IMR-90 (cell line): Measurements from ENCODE around the gene CDX2. TPM values are rescaled to one million over a fixed set of nuclear protein-coding genes. Genes with fewer than 3 reads are reported as not detected.

Experiments used
- ATAC-seq: fragments of 200-7000 bp; cut with Tn5 transposase; 2 replicates; pipeline ENCODE4 v1.9.1; 2020; ENCODE audit warnings: low read depth, mild to moderate bottlenecking, moderate library complexity
- BruUV-seq: library from RNA; stranded (reverse); fragments of 400-500 nt; replicated peaks from 2 replicates; lab custom pipeline; 2021; lab: Mats Ljungman, UMichigan
- CTCF ChIA-PET: fragments of 300-600 bp; formaldehyde crosslinking; extraction: SDS; loops from one replicate; lab custom pipeline; 2021; ENCODE audit warnings: antibody characterized with exemption; lab: Yijun Ruan, JAX
- POLR2A ChIA-PET: fragments of 300-600 bp; sonication (Branson Sonifier 250); formaldehyde crosslinking; loops from one replicate; lab custom pipeline; 2022; ENCODE audit warnings: antibody characterized with exemption; ENCODE audit not compliant: unreplicated experiment; lab: Charles Lee
- DNase-seq: peaks from one replicate; pipeline ENCODE4 v3.0.0; 2013
- H2AFZ ChIP-seq: replicated peaks from 2 replicates; pipeline ENCODE3; 2013; ENCODE audit warnings: low read length, mild to moderate bottlenecking; ENCODE audit not compliant: poor library complexity
- H2AK5ac ChIP-seq: 2 replicates; pipeline ENCODE4 v1.6.1; 2013; ENCODE audit warnings: low read depth, low read length, inconsistent platforms
- H2AK9ac ChIP-seq: replicated peaks from 2 replicates; pipeline ENCODE3; 2013; ENCODE audit warnings: mild to moderate bottlenecking, low read depth, low read length, moderate library complexity; ENCODE audit not compliant: poor library complexity
- H2BK120ac ChIP-seq: 2 replicates; pipeline ENCODE4 v1.6.1; 2013; ENCODE audit warnings: low read depth, low read length, inconsistent platforms
- H2BK15ac ChIP-seq: 3 replicates; pipeline ENCODE4 v1.6.1; 2013; ENCODE audit warnings: low read depth, low read length, inconsistent platforms
- H2BK20ac ChIP-seq: 2 replicates; pipeline ENCODE4 v1.6.1; 2013; ENCODE audit warnings: low read depth, mild to moderate bottlenecking, inconsistent platforms, low read length, moderate library complexity
- H2BK5ac ChIP-seq: 2 replicates; pipeline ENCODE4 v1.6.1; 2013; ENCODE audit warnings: mild to moderate bottlenecking, low read depth, low read length, inconsistent platforms; ENCODE audit not compliant: poor library complexity, severe bottlenecking
- H3K14ac ChIP-seq: replicated peaks from 2 replicates; pipeline ENCODE4 v1.6.1; 2013; ENCODE audit warnings: low read depth, low read length, inconsistent platforms
- H3K18ac ChIP-seq: 2 replicates; pipeline ENCODE4 v1.6.1; 2013; ENCODE audit warnings: low read depth, low read length, control low read depth
- H3K23ac ChIP-seq: 2 replicates; pipeline ENCODE4 v1.6.1; 2013; ENCODE audit warnings: low read depth, low read length, inconsistent platforms
- H3K27ac ChIP-seq: 2 replicates; pipeline ENCODE4 v1.5.1; 2013; ENCODE audit warnings: mild to moderate bottlenecking, control low read depth, low read length; ENCODE audit not compliant: insufficient read depth
- H3K27me3 ChIP-seq: 2 replicates; pipeline ENCODE4 v1.6.1; 2013; ENCODE audit warnings: low read length; ENCODE audit not compliant: control insufficient read depth, insufficient read depth
- H3K36me3 ChIP-seq: 2 replicates; pipeline ENCODE4 v1.6.1; 2013; ENCODE audit warnings: low read length, mixed read lengths; ENCODE audit not compliant: control insufficient read depth, insufficient read depth
- H3K4ac ChIP-seq: 2 replicates; pipeline ENCODE4 v1.6.1; 2013; ENCODE audit warnings: low read depth, low read length, inconsistent platforms
- H3K4me1 ChIP-seq: 2 replicates; pipeline ENCODE4 v1.6.1; 2013; ENCODE audit warnings: low read length, mixed read lengths; ENCODE audit not compliant: control insufficient read depth, insufficient read depth
- H3K4me2 ChIP-seq: 2 replicates; pipeline ENCODE4 v1.6.1; 2013; ENCODE audit warnings: low read depth, mild to moderate bottlenecking, control low read depth, low read length, moderate library complexity
- H3K4me3 ChIP-seq: 2 replicates; pipeline ENCODE4 v1.5.1; 2013; ENCODE audit warnings: low read depth, mild to moderate bottlenecking, control low read depth, low read length, moderate library complexity; ENCODE audit not compliant: insufficient read depth
- H3K56ac ChIP-seq: 2 replicates; pipeline ENCODE4 v1.6.1; 2013; ENCODE audit warnings: low read length, inconsistent platforms; ENCODE audit not compliant: insufficient read depth; ENCODE audit errors: extremely low read depth
- H3K79me1 ChIP-seq, 2 experiments: 2 replicates each; pipeline ENCODE4 v1.6.1; 2013; ENCODE audit warnings: low read length in 2 of 2, inconsistent platforms in 1 of 2, low read depth in 1 of 2
- H3K9ac ChIP-seq: 2 replicates; pipeline ENCODE4 v1.6.1; 2013; ENCODE audit warnings: low read depth, low read length, control low read depth
- H3K9me1 ChIP-seq: 2 replicates; pipeline ENCODE4 v1.6.1; 2013; ENCODE audit warnings: low read length, inconsistent platforms; ENCODE audit not compliant: insufficient read depth
- H3K9me3 ChIP-seq: 2 replicates; pipeline ENCODE4 v1.6.1; 2013; ENCODE audit warnings: low read length; ENCODE audit not compliant: control insufficient read depth, insufficient read depth
- H4K20me1 ChIP-seq: 2 replicates; pipeline ENCODE4 v1.6.1; 2013; ENCODE audit warnings: low read length, inconsistent platforms; ENCODE audit not compliant: insufficient read depth
- H4K5ac ChIP-seq: 2 replicates; pipeline ENCODE4 v1.6.1; 2013; ENCODE audit warnings: mild to moderate bottlenecking, low read depth, low read length, control low read depth
- H4K8ac ChIP-seq, 2 experiments: 2 replicates each; pipeline ENCODE4 v1.6.1; 2013; ENCODE audit warnings: low read depth in 2 of 2, low read length in 2 of 2, control low read depth in 1 of 2, inconsistent platforms in 1 of 2
- H4K91ac ChIP-seq: 2 replicates; pipeline ENCODE4 v1.6.1; 2013; ENCODE audit warnings: low read depth, low read length, inconsistent platforms; ENCODE audit not compliant: insufficient read depth
- BHLHE40 ChIP-seq: fragments of 150-350 bp; IDR thresholded peaks from 2 replicates; pipeline ENCODE4 v1.6.1; 2016; ENCODE audit warnings: mild to moderate bottlenecking, low read depth, low read length
- CTCF ChIP-seq: conservative IDR thresholded peaks from 2 replicates; pipeline ENCODE4 v1.5.1; 2012; ENCODE audit warnings: mild to moderate bottlenecking, low read depth, low read length, improper control_type of control experiment
- ELK1 ChIP-seq: fragments of 150-350 bp; IDR thresholded peaks from 2 replicates; pipeline ENCODE4 v1.6.1; 2016; ENCODE audit warnings: low read depth, mild to moderate bottlenecking, low read length, moderate library complexity, borderline replicate concordance
- MAZ ChIP-seq: IDR thresholded peaks from 2 replicates; pipeline ENCODE4 v1.6.1; 2012; ENCODE audit warnings: low read depth, mild to moderate bottlenecking, low read length, improper control_type of control experiment, moderate library complexity, borderline replicate concordance
- NFE2L2 ChIP-seq: fragments of 150-350 bp; IDR thresholded peaks from 2 replicates; pipeline ENCODE4 v1.6.1; 2016; ENCODE audit warnings: low read depth, mild to moderate bottlenecking, low read length
- POLR2A ChIP-seq: IDR thresholded peaks from 2 replicates; pipeline ENCODE4 v1.6.1; 2012; ENCODE audit warnings: mild to moderate bottlenecking, low read depth, low read length
- RCOR1 ChIP-seq: IDR thresholded peaks from 2 replicates; pipeline ENCODE4 v1.6.1; 2012; ENCODE audit warnings: mild to moderate bottlenecking, low read length, improper control_type of control experiment; ENCODE audit not compliant: insufficient replicate concordance
- RFX5 ChIP-seq: IDR thresholded peaks from 2 replicates; pipeline ENCODE4 v1.8.0; 2012; ENCODE audit warnings: low read depth, mild to moderate bottlenecking, low read length, moderate library complexity
- USF2 ChIP-seq: fragments of 150-350 bp; IDR thresholded peaks from 2 replicates; pipeline ENCODE4 v1.6.1; 2017; ENCODE audit warnings: mild to moderate bottlenecking, antibody characterized with exemption, low read length, low read depth
- WGBS, 2 experiments: methylation state at CpG; one replicate each; pipeline versions ENCODE4 v1.1.5 to v1.1.7; 2013; ENCODE audit warnings: missing lambda C conversion rate in 2 of 2; ENCODE audit not compliant: insufficient read length in 1 of 2; ENCODE audit errors: extremely low coverage in 2 of 2; 5-methylcytosine and 5-hydroxymethylcytosine counted together
- dilution Hi-C: fragments of 300-500 bp; cut with HindIII; formaldehyde crosslinking; loops from one replicate; pipeline ENCODE4 v1.14.3; 2018; ENCODE audit warnings: low sequenced_read_pairs; ENCODE audit not compliant: unreplicated experiment
- in situ Hi-C: fragments of 300-500 bp; cut with MboI; formaldehyde crosslinking; loops from 3 replicates; pipeline ENCODE4 v1.14.3; 2019; ENCODE audit warnings: low sequenced_read_pairs, inconsistent platforms, mixed read lengths
- intact Hi-C: fragments of 100-400 bp; cut with micrococcal nuclease; formaldehyde crosslinking; loops from 2 replicates; pipeline ENCODE4 v1.10.0; 2022
- polyA plus RNA-seq, 3 experiments: library from polyadenylated mRNA; depleted of rRNA; stranded (reverse); fragments of >200 nt; gene quantifications; 2 replicates each; pipeline ENCODE4 v1.2.3, GENCODE V29; 2012; ENCODE audit warnings: low replicate concordance in 1 of 3
- total RNA-seq: library from RNA; depleted of rRNA; stranded (reverse); fragments of >200 nt; gene quantifications from 2 replicates; pipeline ENCODE4 v1.2.3, GENCODE V29; 2012

Gene CDX2
- total and polyA plus RNA-seq, 2 of the 4 experiments (the other 2 are of a cell fraction), result not detected

- POLR2A ChIA-PET, result no interaction called here
- DNase-seq, result no peak
- BruUV-seq, result no TSS peak
These were observed 46.1 kb downstream of the CDX2 start for GRCh38 chr13:27922883-27923612.

More at GRCh38 chr13:27922883-27923612, 46.1 kb downstream of the CDX2 start:
- Histone ChIP-seq H4K8ac (no peak overlapping the region), H2BK15ac (no peak overlapping the region), H4K20me1 (no peaks in the 10 kb centered on the region), H3K79me1 (no peaks in the 10 kb centered on the region), H4K91ac (no peak overlapping the region), H2AK5ac (no peak overlapping the region), H3K4me3 (no peak overlapping the region), H3K23ac (no peak overlapping the region), H4K5ac (no peak overlapping the region), H3K27ac (no peak overlapping the region), H3K36me3 (no peaks in the 10 kb centered on the region), H3K4me1 (peaks cover 3% of the 10 kb centered on the region; the same call in 1 of the 2 replicates), H2AK9ac (no peak overlapping the region), H3K9me3 (peaks cover 9% of the 10 kb centered on the region), H3K9me1 (no peaks in the 10 kb centered on the region), H2BK5ac (no peak overlapping the region), H2AFZ (no peak overlapping the region), H3K27me3 (peaks cover 95% of the 10 kb centered on the region), H3K9ac (no peak overlapping the region), H3K18ac (no peak overlapping the region), H3K4ac (no peak overlapping the region), H2BK20ac (no peak overlapping the region), H2BK120ac (no peak overlapping the region), H3K14ac (no peak overlapping the region), H3K4me2 (no peak overlapping the region), H3K56ac (no peak overlapping the region)
- dilution Hi-C loops (no loop called here), intact Hi-C loops (no loop called here), in situ Hi-C loops (no loop called here)
- CTCF ChIA-PET, result no interaction called here
- ATAC-seq, result no peak
- WGBS, 2 experiments, result 13% methylated on average over 5 of the region's 24 CpGs; no CpG with 5 or more reads in 1 of the 2 experiments
- TF ChIP-seq RFX5 (no peak), USF2 (no peak), MAZ (no peak), NFE2L2 (no peak), CTCF (no peak), POLR2A (no peak), ELK1 (no peak), BHLHE40 (no peak), RCOR1 (no peak)
